ENCODE measurements around the gene GPC6.

The GPC6 gene

GRCh38 chr13:94444826-94445225 is 1218.2 kb downstream of the GPC6 start:
- no peaks in the 10 kb centered on the region for H3K36me3 Mint-ChIP-seq (ENCODE audit: insufficient read depth)
- H3K4me3 Mint-ChIP-seq: no peak overlapping the region
- H3K9me3 Mint-ChIP-seq: no peaks in the 10 kb centered on the region
- no peaks in the 10 kb centered on the region for H3K4me1 Mint-ChIP-seq
- H3K27ac Mint-ChIP-seq (ENCODE audit: low read depth): no peak overlapping the region
- DNase-seq (ENCODE audit: low spot score in 2 of 2) (no peak), ATAC-seq (replicated peaks; ENCODE audit: extremely low read depth, poor library complexity, severe bottlenecking) (no peak)
- peaks cover 10% of the 10 kb centered on the region for H3K27me3 Mint-ChIP-seq

- ATAC-seq (replicated peaks; ENCODE audit: extremely low read depth, poor library complexity, severe bottlenecking): no peak
- H3K4me3 Mint-ChIP-seq: no peak overlapping the region
- no peaks in the 10 kb centered on the region for H3K36me3 Mint-ChIP-seq (ENCODE audit: insufficient read depth)
- H3K4me1 Mint-ChIP-seq: no peaks in the 10 kb centered on the region
- peaks cover 6% of the 10 kb centered on the region for H3K27me3 Mint-ChIP-seq
- H3K27ac Mint-ChIP-seq (ENCODE audit: low read depth): no peak overlapping the region
- DNase-seq (ENCODE audit: low spot score in 2 of 2): no peak
- no peaks in the 10 kb centered on the region for H3K9me3 Mint-ChIP-seq
Observed at GRCh38 chr13:94454334-94454733, 1227.7 kb downstream of the GPC6 start.

- H3K27ac Mint-ChIP-seq (ENCODE audit: low read depth): no peak overlapping the region
- H3K4me1 Mint-ChIP-seq: no peaks in the 10 kb centered on the region
- no peaks in the 10 kb centered on the region for H3K9me3 Mint-ChIP-seq
- H3K36me3 Mint-ChIP-seq (ENCODE audit: insufficient read depth): no peaks in the 10 kb centered on the region
- peaks cover 6% of the 10 kb centered on the region for H3K27me3 Mint-ChIP-seq
- no peak overlapping the region for H3K4me3 Mint-ChIP-seq
- no peak for ATAC-seq (replicated peaks; ENCODE audit: extremely low read depth, poor library complexity, severe bottlenecking)
- DNase-seq (ENCODE audit: low spot score in 2 of 2): no peak
Observed at GRCh38 chr13:94454906-94455305, 1228.3 kb downstream of the GPC6 start.

GRCh38 chr13:94455414-94455813 is 1228.8 kb downstream of the GPC6 start:
- ATAC-seq (replicated peaks; ENCODE audit: extremely low read depth, poor library complexity, severe bottlenecking): no peak
- no peak for DNase-seq (ENCODE audit: low spot score in 2 of 2)
- no peak overlapping the region for H3K27ac Mint-ChIP-seq (ENCODE audit: low read depth)
- no peaks in the 10 kb centered on the region for H3K36me3 Mint-ChIP-seq (ENCODE audit: insufficient read depth)
- peaks cover 6% of the 10 kb centered on the region for H3K27me3 Mint-ChIP-seq
- no peak overlapping the region for H3K4me3 Mint-ChIP-seq
- H3K9me3 Mint-ChIP-seq: no peaks in the 10 kb centered on the region
- H3K4me1 Mint-ChIP-seq: no peaks in the 10 kb centered on the region

Measured in central memory CD8-positive, alpha-beta T cell (primary cell).